GM19238 (cell line): ENCODE measurements around the gene GCC2.
"Not testable (repeated sequence)": the region's sequence is repeated elsewhere in the genome, so short reads cannot be mapped to it uniquely, and the experiment has no call there.

Source experiments
- DNase-seq: peaks from one replicate; pipeline ENCODE4 v3.0.0; 2011; ENCODE audit warnings: low spot score; ENCODE audit not compliant: insufficient read length

GCC2 gene

GRCh38 chr2:108512431-108512830, 63.4 kb downstream of the GCC2 start:
- not testable (repeated sequence) for DNase-seq

DNA sequence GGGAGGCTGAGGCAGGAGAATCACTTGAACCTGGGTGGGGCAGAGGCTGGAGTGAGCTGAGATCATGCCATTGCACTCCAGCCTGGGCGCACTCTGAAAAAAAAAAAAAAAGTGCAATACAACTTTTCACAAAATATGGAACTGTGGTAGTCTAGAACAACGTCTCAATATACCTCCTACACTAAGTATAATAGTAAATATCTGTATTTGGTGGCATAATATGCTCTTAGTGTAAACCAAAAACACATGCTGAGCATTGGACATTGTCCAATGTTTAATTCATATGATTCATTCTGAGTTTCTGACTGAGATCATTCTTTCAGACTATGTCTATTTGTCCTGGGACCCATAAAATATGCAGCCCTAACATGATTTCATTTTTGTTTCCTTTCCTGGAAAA, 65.5 kb downstream of the GCC2 start:
- DNase-seq: not testable (repeated sequence)

DNA sequence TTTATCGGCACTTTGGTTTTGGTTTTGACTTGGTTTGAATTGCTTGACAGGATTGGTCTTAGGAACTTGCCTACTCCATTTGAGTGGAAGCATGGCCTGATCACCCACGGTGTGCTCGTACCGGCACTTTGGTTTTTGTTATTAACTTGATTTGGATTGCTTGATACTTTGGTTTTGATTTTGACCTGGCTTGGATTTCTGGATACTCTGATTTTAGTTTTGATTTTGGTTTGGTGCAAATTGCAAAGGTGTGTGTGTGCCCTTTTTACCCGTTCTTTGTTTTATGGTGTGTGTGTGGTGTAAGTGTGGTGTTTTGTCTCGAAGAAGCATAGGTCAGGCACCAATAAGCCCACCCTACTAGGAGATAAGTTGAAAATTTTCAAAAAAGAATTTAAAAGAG, 75.7 kb downstream of the GCC2 start:
- DNase-seq: not testable (repeated sequence)

GRCh38 chr2:108525258-108525657, 76.3 kb downstream of the GCC2 start:
- DNase-seq: not testable (repeated sequence)

GRCh38 chr2:108531674-108532055, 82.7 kb downstream of the GCC2 start:
- no peak for DNase-seq

DNA sequence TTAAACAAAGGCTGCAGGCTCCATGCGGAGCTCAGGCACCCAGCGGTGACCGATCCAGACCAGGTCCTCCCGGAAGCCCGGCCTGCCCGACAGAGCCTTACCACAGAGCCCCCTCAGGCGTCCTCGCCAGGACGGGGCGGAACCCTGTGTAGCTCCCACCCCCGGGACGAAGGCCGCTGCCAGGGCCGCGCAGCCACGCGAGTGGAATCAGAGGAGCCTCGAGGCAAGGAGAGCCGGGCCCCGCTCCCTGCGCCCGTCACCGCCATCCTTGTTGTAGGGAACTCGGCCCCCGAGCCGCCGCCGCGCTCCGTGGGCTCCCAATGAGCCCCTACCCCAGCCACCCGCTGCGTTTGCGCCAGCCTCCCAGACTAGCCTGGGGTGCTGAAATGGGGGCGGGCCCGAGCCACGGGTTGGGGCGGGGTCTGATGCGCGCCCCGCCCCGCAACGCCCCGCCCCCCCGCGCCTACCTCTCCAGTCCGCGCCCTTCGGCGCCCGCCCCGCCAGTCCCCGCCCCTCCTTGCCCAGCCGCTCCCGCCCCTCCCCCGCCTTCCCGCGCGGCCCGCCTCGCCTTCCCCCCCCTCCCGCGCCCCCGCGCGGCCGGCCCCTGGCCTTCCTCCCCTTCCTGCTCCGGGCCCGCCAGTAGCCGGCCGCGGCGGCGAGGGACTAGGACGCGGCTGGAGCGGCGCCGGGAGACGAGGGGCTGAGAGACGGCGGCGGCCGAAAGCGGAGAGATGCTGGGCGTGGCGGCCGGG, 85.0 kb downstream of the GCC2 start, which contains the start of gene LIMS1:
Gene LIMS1, plus strand, starts transcription at position 639 of the 752 bp plus-strand sequence. Its CDS starts 93 bp downstream, at position 732.
- peak; percentile 89 for DNase-seq

DNA sequence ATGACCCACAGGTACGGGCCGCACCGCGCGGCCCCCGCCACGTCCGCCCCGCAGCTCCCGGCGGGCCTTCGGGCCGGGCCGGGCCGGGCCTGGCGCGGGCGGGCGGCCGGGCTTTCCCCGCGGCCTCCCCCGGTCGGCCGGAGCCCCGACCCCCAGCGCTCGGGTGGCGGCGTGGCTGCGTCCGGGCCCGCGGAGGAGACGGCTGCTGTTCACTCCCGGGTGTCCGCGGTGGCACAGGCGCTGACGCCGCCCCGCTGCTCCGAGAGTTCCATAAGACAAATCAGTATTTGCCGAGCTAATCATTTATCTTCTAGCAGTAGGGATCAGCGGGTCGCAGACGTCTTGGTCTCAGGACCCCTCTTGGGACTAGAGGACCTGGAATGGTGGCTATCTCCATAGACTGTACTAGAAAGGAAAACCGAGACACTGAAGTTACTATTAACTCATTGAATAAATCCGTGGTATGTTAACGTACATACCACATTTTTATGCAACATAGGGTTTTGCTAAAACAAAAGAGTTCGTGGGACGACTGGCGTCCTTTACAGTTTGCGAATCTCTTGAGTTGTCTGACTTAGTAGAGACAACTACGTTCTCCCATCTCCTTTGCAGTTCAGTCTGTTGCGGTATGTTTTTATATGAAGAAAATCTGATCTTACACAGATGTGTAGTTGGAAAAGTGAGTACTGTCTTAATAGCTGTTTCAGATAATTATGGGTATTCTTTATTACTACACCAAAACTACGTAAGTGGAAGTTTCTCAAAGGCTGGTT, 85.8 kb downstream of the GCC2 start:
- peak; percentile 42 for DNase-seq

DNA sequence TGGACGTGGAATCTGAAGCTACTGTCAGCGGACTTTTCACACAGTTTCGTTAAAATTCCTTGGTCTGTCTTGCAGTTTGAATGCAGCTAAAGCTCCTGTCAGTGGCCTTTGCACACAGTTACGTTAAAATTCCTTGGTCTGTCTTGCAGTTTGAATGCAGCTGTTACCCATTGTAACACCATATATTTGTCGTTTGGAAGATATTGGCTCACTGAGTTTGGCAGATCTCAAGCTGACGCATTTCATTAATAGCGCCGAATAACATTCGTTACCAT, 86.3 kb downstream of the GCC2 start:
- no peak for DNase-seq

GRCh38 chr2:108536133-108536780, 87.3 kb downstream of the GCC2 start:
- no peak for DNase-seq

GRCh38 chr2:108536911-108537310, 87.9 kb downstream of the GCC2 start:
- no peak for DNase-seq

DNA sequence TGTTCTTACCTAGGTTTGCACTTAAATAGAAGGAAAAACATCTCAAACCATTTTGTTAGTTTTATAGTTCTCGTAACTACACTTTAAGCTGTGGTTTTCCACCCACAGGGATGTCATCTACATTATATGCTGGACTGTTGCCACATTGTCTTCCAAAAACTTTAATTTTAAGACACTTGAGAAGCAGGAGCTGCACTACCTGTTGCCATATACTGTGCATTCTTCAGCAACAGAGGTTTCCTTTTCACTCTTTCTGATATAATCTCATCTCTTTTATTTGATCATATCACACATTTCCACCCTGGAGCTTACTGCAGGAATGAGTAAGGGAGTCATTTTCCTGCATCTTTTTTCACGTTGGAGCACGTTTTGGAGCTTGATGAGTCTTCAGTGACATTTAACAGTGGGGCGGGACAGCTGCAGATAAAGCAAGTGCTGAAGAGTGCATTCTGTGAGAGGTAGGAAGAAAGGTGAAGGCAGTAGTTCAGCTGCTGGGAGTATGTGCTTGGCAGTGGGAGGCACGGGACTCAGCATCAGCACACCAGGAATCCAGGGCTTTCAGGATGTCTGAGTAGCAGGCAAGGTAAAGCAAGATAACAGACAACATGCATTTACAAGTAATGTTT, 89.1 kb downstream of the GCC2 start:
- no peak for DNase-seq

GRCh38 chr2:108541451-108541850, 92.4 kb downstream of the GCC2 start:
- no peak for DNase-seq

DNA sequence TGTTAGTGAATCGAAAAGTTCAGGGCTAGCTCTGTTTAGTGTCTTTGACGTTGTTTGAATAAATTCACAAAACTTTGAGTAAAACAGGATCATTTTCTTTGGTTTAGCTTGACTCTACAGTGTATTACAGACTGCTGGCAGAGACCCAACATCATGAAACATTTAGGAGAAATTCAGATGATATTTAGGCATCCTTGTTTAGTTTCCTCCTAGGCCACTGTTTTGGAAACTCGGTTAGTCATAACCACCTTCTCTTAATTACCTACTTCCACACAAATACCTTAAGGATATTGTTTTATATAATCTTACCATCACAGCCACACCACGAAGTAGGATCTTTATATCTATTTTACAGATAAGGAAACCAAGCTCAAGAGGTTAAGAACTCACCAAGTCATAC, 93.1 kb downstream of the GCC2 start:
- DNase-seq: no peak

DNA sequence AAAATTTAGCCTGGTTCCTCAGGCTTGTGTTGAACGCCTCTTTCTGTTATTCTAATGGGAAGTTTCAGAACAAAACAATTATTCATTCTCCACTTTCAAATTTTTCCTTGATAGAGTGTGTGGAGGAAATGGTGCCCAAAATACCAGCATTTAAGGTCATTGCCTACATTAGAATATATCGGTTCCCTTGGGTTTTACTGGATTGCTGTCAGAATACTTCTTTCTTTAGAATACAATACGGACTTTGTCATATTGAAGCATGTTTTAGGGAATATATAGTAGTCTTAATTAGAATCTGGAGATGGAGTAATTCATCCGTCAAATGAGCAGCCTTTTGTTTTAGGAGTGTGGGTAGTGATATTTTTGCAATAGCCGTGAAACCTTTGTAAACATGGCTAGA, 98.6 kb downstream of the GCC2 start:
- no peak for DNase-seq

- DNase-seq: no peak
Observed at GRCh38 chr2:108548208-108549003, 99.4 kb downstream of the GCC2 start.

DNA sequence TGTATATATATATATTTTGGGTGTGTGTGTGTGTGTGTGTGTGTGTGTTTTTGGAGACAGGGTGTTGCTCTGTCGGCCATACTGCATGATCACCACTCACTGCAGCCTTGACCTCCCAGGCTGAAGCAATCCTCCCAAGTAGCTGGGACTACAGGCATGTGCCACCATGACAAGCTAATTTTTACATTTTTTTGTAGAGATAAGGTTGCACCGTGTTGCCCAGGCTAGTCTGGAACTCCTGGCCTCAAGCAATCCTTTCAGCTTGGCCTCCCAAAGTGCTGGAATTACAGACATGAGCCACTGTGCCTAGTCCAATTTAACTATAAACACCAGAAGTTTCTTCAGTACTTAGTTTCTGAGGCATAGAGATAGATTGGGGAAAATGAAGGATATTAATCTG, 103.6 kb downstream of the GCC2 start:
- DNase-seq: no peak

- DNase-seq: no peak
Observed at GRCh38 chr2:108553209-108553919, 104.4 kb downstream of the GCC2 start.

DNA sequence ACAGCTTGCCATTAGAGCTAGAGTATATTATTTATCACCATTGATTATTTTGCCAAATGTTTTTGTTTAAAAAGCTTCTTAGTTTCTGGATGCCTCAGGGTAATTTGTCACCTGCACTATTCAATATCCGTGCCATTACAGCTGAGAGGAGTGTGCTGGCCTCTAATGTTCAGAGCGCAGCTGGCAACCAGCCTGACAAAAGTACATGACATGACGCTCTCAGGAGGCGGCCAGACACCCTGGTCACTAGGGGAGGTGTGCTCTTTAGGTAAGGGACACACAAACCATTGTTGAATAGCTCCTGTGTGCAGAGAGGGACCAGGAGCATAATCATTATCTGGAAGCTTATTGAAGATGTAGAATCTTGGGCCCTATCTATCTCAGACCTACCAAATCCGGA, 105.5 kb downstream of the GCC2 start:
- DNase-seq: no peak

- no peak for DNase-seq
Observed at GRCh38 chr2:108555572-108555971, 106.6 kb downstream of the GCC2 start.

DNA sequence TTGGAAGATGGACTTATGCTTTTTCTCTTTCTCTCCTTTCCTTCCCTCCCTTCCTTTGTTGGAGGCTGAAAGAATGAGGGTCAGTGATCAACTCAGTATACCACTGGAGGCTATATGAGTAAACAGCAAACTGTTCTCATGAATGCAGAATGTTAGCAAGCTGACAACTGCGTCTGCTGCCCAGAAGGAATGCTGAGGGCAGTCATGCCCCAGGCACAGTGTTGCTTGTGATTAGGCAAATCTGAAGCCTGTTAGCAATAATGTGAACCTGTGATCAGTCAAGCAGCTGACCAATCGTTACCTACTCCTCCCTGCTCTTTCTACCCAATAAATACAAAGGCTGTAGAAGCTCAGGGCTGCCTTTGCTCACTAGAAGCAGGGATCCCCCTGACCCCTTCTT, 107.6 kb downstream of the GCC2 start:
- not testable (repeated sequence) for DNase-seq
